ENCODE data around the gene ZNF8. TPM values are rescaled to one million over a fixed set of nuclear protein-coding genes. Genes with fewer than 3 reads are reported as not detected.

ZNF8 gene
- polyA plus RNA-seq, 1 donor from 2014 or later: 5.5 TPM

DNA sequence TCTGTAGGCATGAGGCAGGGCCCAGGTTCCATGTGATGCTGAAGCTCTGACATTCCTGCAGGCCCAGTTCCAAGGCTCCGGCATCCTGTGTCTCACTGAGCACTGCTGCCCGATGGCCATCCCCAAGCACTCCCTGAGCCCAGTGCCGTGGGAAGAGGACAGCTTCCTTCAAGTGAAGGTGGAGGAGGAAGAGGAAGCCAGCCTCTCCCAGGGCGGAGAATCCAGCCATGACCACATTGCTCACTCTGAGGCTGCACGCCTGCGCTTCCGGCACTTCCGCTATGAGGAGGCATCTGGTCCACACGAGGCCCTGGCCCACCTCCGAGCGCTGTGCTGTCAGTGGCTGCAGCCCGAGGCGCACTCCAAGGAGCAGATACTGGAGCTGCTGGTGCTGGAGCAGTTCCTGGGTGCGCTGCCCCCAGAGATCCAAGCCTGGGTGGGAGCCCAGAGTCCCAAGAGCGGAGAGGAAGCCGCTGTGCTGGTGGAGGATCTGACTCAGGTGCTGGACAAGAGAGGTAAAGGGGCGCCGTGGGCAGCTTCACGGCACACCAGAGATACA, 56.0 kb downstream of the ZNF8 start:
- H3K36me3 ChIP-seq (ENCODE audit: insufficient read depth, low read length): peaks cover 10% of the 10 kb centered on the region
- no peak overlapping the region for H3K4me2 ChIP-seq (ENCODE audit: low read length)

DNA sequence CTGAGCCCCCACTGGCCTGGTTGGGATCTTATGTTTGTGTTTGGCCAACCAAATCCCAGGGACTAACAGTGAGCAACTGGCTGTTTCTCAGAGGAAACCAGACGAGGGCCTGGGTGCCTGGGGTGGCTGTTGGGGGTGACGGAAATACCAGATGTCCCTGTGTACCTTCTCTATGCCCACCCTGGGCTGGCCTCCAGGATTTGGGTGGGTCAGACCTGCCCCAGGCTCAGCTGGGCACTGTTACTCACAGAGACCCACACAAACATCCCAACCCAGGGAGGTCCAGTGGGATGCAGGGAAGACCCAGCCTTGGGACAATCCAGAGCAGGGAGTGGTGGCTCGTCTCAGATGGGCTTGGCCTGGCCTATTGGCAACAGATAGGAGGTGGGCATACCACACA, 56.9 kb downstream of the ZNF8 start:
- H4K20me1 ChIP-seq (ENCODE audit: insufficient read depth): no peaks in the 10 kb centered on the region
- H3F3A ChIP-seq (ENCODE audit: insufficient read depth, low read length, poor library complexity, severe bottlenecking): no peaks in the 10 kb centered on the region
- no peak overlapping the region for H2AFZ ChIP-seq (ENCODE audit: low read depth, low read length)
- no peaks in the 10 kb centered on the region for H3K9me3 ChIP-seq (ENCODE audit: low read length)
- H3K27ac ChIP-seq (ENCODE audit: low read length): no peak overlapping the region
- H3K4me3 ChIP-seq (ENCODE audit: low read length): no peak overlapping the region
- no peaks in the 10 kb centered on the region for H3K9me2 ChIP-seq (ENCODE audit: insufficient read depth, low read length)
- no peaks in the 10 kb centered on the region for H3K79me2 ChIP-seq (replicated peaks; ENCODE audit: insufficient read depth, low read length)
- no peaks in the 10 kb centered on the region for H3K27me3 ChIP-seq (ENCODE audit: insufficient read depth, low read depth, low read length)
- TF ChIP-seq EP300 (conservative IDR thresholded peaks at IDR 0.05; ENCODE audit: poor library complexity, severe bottlenecking) (no peak), EZH2 (IDR thresholded peaks at IDR 0.05; ENCODE audit: borderline replicate concordance, insufficient read depth, low read length, poor library complexity, severe bottlenecking) (no peak), TAF1 (IDR thresholded peaks at IDR 0.05; ENCODE audit: low read depth) (no peak)
- TF ChIP-seq, protein P1, sequence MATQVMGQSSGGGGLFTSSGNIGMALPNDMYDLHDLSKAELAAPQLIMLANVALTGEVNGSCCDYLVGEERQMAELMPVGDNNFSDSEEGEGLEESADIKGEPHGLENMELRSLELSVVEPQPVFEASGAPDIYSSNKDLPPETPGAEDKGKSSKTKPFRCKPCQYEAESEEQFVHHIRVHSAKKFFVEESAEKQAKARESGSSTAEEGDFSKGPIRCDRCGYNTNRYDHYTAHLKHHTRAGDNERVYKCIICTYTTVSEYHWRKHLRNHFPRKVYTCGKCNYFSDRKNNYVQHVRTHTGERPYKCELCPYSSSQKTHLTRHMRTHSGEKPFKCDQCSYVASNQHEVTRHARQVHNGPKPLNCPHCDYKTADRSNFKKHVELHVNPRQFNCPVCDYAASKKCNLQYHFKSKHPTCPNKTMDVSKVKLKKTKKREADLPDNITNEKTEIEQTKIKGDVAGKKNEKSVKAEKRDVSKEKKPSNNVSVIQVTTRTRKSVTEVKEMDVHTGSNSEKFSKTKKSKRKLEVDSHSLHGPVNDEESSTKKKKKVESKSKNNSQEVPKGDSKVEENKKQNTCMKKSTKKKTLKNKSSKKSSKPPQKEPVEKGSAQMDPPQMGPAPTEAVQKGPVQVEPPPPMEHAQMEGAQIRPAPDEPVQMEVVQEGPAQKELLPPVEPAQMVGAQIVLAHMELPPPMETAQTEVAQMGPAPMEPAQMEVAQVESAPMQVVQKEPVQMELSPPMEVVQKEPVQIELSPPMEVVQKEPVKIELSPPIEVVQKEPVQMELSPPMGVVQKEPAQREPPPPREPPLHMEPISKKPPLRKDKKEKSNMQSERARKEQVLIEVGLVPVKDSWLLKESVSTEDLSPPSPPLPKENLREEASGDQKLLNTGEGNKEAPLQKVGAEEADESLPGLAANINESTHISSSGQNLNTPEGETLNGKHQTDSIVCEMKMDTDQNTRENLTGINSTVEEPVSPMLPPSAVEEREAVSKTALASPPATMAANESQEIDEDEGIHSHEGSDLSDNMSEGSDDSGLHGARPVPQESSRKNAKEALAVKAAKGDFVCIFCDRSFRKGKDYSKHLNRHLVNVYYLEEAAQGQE (IDR thresholded peaks at IDR 0.05; ENCODE audit: borderline replicate concordance): no peak
- H3K36me3 ChIP-seq (ENCODE audit: insufficient read depth, low read length): peaks cover 10% of the 10 kb centered on the region
- H3K4me2 ChIP-seq (ENCODE audit: low read length): no peak overlapping the region
- no peak overlapping the region for H3K9ac ChIP-seq (ENCODE audit: low read length)

More for the DNA sequence above, 56.0 kb downstream of the ZNF8 start:
- no peak overlapping the region for H3K4me3 ChIP-seq (ENCODE audit: low read length)
- no peaks in the 10 kb centered on the region for H3K9me3 ChIP-seq (ENCODE audit: low read length)
- no peak overlapping the region for H2AFZ ChIP-seq (ENCODE audit: low read depth, low read length)
- TF ChIP-seq, protein P2, sequence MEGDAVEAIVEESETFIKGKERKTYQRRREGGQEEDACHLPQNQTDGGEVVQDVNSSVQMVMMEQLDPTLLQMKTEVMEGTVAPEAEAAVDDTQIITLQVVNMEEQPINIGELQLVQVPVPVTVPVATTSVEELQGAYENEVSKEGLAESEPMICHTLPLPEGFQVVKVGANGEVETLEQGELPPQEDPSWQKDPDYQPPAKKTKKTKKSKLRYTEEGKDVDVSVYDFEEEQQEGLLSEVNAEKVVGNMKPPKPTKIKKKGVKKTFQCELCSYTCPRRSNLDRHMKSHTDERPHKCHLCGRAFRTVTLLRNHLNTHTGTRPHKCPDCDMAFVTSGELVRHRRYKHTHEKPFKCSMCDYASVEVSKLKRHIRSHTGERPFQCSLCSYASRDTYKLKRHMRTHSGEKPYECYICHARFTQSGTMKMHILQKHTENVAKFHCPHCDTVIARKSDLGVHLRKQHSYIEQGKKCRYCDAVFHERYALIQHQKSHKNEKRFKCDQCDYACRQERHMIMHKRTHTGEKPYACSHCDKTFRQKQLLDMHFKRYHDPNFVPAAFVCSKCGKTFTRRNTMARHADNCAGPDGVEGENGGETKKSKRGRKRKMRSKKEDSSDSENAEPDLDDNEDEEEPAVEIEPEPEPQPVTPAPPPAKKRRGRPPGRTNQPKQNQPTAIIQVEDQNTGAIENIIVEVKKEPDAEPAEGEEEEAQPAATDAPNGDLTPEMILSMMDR (IDR thresholded peaks at IDR 0.05; ENCODE audit: poor library complexity, severe bottlenecking): no peak
- TF ChIP-seq SMC3 (conservative IDR thresholded peaks at IDR 0.05; ENCODE audit: poor library complexity) (no peak), POLR2AphosphoS5 (IDR thresholded peaks at IDR 0.05) (no peak), RAD21 (conservative IDR thresholded peaks at IDR 0.05) (no peak), EZH2 (IDR thresholded peaks at IDR 0.05; ENCODE audit: borderline replicate concordance, insufficient read depth, low read length, poor library complexity, severe bottlenecking) (no peak)
- no peaks in the 10 kb centered on the region for H3K79me2 ChIP-seq (replicated peaks; ENCODE audit: insufficient read depth, low read length)
- H4K20me1 ChIP-seq (ENCODE audit: insufficient read depth): no peaks in the 10 kb centered on the region
- H3K27ac ChIP-seq (ENCODE audit: low read length): no peak overlapping the region
- H3K27me3 ChIP-seq (ENCODE audit: insufficient read depth, low read depth, low read length): no peaks in the 10 kb centered on the region
- H3F3A ChIP-seq (ENCODE audit: insufficient read depth, low read length, poor library complexity, severe bottlenecking): no peaks in the 10 kb centered on the region
- H3K9ac ChIP-seq (ENCODE audit: low read length): no peak overlapping the region
- no peaks in the 10 kb centered on the region for H3K9me2 ChIP-seq (ENCODE audit: insufficient read depth, low read length)

DNA sequence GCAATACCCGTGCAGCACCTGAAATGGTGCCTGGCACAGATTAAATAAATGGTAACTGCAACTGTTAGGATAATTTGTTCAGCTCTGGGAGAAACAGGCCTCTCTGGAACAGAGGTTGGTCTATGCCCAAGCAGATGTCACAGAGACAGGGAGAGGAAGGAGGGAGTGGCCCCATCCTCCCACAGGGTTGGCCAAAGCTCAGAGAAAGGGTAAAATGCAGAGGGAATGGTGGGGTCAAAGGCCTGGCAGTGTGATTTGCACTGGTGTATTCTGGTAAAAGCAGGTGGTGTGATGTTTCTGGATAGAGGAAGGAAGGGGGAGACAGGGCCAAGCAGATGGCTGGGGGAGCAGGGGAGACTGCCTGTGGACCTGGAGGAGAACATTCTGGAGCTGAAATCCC, 57.5 kb downstream of the ZNF8 start:
- Histone ChIP-seq H3K27me3 (ENCODE audit: insufficient read depth, low read depth, low read length) (no peaks in the 10 kb centered on the region), H3K27ac (ENCODE audit: low read length) (no peak overlapping the region), H3K4me3 (ENCODE audit: low read length) (no peak overlapping the region), H3F3A (ENCODE audit: insufficient read depth, low read length, poor library complexity, severe bottlenecking) (no peaks in the 10 kb centered on the region), H3K9me3 (ENCODE audit: low read length) (no peaks in the 10 kb centered on the region), H3K4me2 (ENCODE audit: low read length) (no peak overlapping the region), H3K9me2 (ENCODE audit: insufficient read depth, low read length) (no peaks in the 10 kb centered on the region), H2AFZ (ENCODE audit: low read depth, low read length) (no peak overlapping the region), H3K79me2 (replicated peaks; ENCODE audit: insufficient read depth, low read length) (no peaks in the 10 kb centered on the region), H3K9ac (ENCODE audit: low read length) (no peak overlapping the region), H4K20me1 (ENCODE audit: insufficient read depth) (no peaks in the 10 kb centered on the region), H3K36me3 (ENCODE audit: insufficient read depth, low read length) (peaks cover 10% of the 10 kb centered on the region)
- no peak for TF ChIP-seq EZH2 (IDR thresholded peaks at IDR 0.05; ENCODE audit: borderline replicate concordance, insufficient read depth, low read length, poor library complexity, severe bottlenecking)
- TF ChIP-seq TAF1 (IDR thresholded peaks at IDR 0.05; ENCODE audit: low read depth): no peak
- TF ChIP-seq POLR2AphosphoS5 (IDR thresholded peaks at IDR 0.05): no peak
- TF ChIP-seq, protein P2 (IDR thresholded peaks at IDR 0.05; ENCODE audit: poor library complexity, severe bottlenecking): no peak
- TF ChIP-seq, protein P1 (IDR thresholded peaks at IDR 0.05; ENCODE audit: borderline replicate concordance): no peak
- no peak for TF ChIP-seq RAD21 (conservative IDR thresholded peaks at IDR 0.05)
- no peak for TF ChIP-seq MXI1 (conservative IDR thresholded peaks at IDR 0.05; ENCODE audit: poor library complexity, severe bottlenecking)
- TF ChIP-seq EP300 (conservative IDR thresholded peaks at IDR 0.05; ENCODE audit: poor library complexity, severe bottlenecking): no peak
- TF ChIP-seq SMC3 (conservative IDR thresholded peaks at IDR 0.05; ENCODE audit: poor library complexity): no peak
